Fibroblast of the aortic adventitia (primary cell): ENCODE results near the gene PRR19. TPM values are rescaled to one million over a fixed set of nuclear protein-coding genes. Genes with fewer than 3 reads are reported as not detected.

Source experiments
- DNase-seq: peaks from one replicate; pipeline ENCODE4 v3.0.0-alpha.2; 2010; ENCODE audit warnings: low read depth
- H3K4me3 ChIP-seq: 2 replicates; pipeline ENCODE4 v1.5.1; 2011; ENCODE audit warnings: low read depth, mild to moderate bottlenecking, control low read depth, low read length, moderate library complexity
- CTCF ChIP-seq: IDR thresholded peaks from 2 replicates; pipeline ENCODE4 v1.5.1; 2011; ENCODE audit warnings: mild to moderate bottlenecking, low read length, control low read depth, inconsistent platforms; ENCODE audit not compliant: insufficient read depth
- total RNA-seq: library from RNA; depleted of rRNA; stranded (reverse); fragments of >200 nt; gene quantifications from 2 replicates; pipeline ENCODE4 v1.2.3, GENCODE V29; 2012; ENCODE audit warnings: low replicate concordance

PRR19 gene
- total RNA-seq, 1 donor = 1.1 TPM

DNA sequence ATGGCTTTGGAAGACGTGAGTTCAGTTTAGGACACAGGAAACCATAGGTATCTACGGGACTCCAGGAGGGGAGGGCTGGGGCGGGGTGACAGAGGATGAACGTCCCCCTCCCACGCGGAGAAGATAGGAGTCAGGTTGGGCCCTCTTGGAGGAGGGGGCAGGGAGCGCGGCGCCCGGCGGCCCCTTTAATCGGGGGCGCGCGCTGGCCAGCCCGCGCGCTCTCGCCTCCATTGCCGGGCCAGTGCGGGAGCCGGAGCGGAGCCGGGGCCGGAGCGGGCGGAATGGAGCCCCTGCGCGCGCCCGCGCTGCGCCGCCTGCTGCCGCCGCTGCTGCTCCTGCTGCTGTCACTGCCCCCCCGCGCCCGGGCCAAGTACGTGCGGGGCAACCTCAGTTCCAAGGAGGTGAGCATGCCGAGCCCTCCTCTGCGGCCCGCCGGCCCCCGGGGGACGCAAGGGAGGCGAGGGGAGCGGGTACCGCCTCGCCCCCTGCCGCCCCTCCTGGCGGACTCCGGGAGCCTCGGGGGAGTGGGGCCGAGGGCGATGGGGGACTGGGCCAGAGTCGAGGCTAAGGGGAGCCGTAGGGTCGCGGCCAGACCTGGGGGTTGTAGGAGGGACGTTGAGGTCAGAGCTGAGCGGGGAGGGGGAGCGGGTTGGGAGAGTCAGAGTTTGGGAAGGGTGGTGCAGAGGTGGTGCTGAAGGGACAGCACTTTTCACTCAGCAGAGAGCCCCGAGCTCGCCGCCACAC lies 11.3 kb downstream of the PRR19 start, which contains the start of gene TMEM145:
TSS of gene TMEM145 (plus strand) at position 214 of the 744 bp plus-strand sequence. CDS start at position 282, 68 bp downstream.
- H3K4me3 ChIP-seq = peak within 1 kb of the TSS; percentile 56
- peak; percentile 45 for DNase-seq
- TF ChIP-seq CTCF = no peak

GRCh38 chr19:42313840-42314755 lies 12.2 kb downstream of the PRR19 start:
- no peak for DNase-seq
- no peak overlapping the region for H3K4me3 ChIP-seq
- TF ChIP-seq CTCF = peak; percentile 31

DNA sequence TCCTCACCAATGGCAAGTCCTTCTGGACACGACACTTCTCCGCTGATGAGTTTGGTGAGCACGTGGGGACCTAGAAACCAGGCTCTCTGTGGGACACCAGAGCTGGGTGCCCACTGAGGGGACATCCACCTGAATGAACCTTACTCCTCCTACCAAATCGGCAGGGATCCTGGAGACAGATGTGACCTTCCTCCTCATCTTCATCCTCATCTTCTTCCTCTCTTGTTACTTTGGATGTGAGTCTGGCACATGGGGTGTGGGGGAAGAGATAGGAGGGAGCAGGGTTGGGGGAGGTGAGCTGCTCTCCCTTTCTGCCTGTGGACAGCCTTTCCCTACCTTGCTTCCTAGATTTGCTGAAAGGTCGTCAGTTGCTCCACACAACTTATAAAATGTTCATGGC lies 13.1 kb downstream of the PRR19 start:
- no peak for TF ChIP-seq CTCF

GRCh38 chr19:42316223-42317211 lies 14.6 kb downstream of the PRR19 start:
- no peak for TF ChIP-seq CTCF
- no peak for DNase-seq
- no peak overlapping the region for H3K4me3 ChIP-seq

More for the DNA sequence above, 13.1 kb downstream of the PRR19 start:
- no peak overlapping the region for H3K4me3 ChIP-seq
- no peak for DNase-seq

- H3K4me3 ChIP-seq = no peak overlapping the region
- DNase-seq = no peak
- no peak for TF ChIP-seq CTCF
These were observed 15.6 kb downstream of the PRR19 start for GRCh38 chr19:42317535-42317934.

DNA sequence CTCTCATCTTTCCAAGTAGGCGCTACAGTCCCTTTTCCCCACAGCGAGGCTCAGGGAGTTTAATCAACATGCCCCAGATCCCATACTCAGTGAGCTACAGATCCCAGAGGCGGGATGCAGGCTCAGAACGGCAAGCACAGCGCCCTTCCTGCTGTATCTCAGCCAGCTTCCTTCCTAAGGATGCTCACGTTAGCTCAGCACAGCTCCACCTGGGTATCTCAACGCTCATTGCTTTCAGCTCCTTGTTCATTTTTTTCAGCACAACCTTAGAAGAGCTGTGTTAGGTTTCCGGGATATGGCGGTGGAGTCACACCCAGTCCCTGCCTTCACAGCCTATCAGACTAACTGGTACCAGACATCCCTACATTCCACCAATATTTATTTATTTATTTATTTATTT lies 20.4 kb downstream of the PRR19 start:
- no peak for DNase-seq
- H3K4me3 ChIP-seq = no peak overlapping the region
- TF ChIP-seq CTCF = no peak
